GM19043 (cell line): ENCODE data around the gene SHROOM1.

Source experiments
- ATAC-seq: cut with Tn5 transposase; IDR thresholded peaks from one replicate; pipeline ENCODE4 v1.9.1; 2021; ENCODE audit warnings: low read depth; ENCODE audit not compliant: unreplicated experiment

The SHROOM1 gene

GRCh38 chr5:132853323-132853722 lies 22.9 kb upstream of the SHROOM1 start:
- no peak for ATAC-seq

DNA sequence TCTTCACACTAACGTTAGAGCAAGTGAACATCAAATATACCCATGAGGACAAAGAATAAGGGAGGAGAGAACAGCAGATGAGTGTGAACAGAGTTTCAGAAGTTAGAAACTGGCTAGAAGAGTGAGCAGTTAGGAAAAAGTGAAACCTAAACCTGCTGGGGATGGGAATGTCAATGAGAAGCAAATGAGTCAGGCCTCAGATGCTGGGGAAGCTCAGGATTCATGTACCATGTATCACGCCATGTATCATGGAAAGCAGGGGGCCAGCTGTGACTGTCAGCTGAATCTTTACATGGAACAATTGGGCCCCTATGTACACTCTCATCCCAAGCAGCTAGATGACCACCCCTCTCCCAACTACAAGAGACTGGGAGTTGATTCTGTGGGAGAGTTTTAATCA lies 19.6 kb upstream of the SHROOM1 start:
- ATAC-seq: no peak

GRCh38 chr5:132849347-132849746 lies 18.9 kb upstream of the SHROOM1 start:
- ATAC-seq: no peak

- ATAC-seq: no peak
Measured at GRCh38 chr5:132848270-132848669, 17.8 kb upstream of the SHROOM1 start.

- no peak for ATAC-seq
Measured at GRCh38 chr5:132841305-132841704, 10.9 kb upstream of the SHROOM1 start.

DNA sequence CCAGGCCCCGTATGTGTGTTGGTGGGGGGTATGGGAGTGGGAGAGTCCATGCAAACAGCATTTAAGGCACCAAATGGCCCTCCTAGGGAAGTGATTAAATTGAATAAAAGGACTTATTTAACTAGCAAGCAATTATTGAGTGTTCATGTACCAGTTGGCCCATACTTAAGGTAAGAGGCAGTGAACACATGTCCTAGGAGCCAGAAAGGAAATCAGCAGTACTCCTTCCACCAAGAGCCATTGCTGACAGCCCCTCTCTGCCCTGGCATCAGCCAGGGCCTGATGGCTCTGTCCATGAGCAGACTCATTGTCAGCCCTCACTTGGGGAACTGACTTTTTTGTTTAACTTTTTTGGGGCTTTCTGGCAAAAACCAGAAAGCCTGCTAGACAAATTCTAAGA lies 10.4 kb upstream of the SHROOM1 start:
- ATAC-seq: no peak

- ATAC-seq: no peak
Measured at GRCh38 chr5:132840313-132840712, 9.9 kb upstream of the SHROOM1 start.

GRCh38 chr5:132839426-132840301 lies 9.2 kb upstream of the SHROOM1 start:
- ATAC-seq: no peak

DNA sequence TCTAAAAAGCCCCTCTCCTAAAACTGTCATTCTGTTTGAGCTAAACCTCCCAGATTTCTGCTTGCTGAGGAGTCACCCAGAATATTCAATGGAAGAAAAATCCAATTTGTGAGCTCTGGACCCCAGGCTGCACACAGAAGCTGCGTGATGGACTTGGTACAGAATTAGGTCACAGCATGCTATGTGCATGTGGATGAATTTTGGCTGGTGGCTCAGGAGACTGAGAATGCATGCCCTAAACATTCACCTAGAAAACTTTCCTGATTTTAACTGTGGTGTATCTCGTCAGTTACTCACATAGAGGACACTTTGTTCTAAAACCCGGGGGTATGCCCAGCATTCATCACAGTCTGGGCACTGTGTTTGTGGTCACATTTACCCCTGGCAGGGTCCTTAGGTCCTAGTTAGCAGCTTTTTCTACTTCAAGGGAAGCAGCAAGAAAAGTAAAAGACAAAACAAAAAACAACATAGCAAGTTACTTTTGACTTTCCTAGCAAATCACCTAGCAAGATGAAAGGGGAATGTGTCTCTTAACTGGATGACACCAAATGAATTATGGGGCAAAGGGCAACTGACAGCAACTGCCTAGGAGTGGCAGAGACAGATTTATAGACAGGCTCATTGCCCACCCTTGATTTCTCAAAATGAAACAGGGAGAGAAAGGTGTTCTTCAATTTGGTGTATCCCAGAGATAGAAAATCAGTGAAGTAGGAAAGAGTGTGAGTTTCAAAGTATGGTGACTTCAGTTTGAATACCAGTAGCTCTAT lies 8.3 kb upstream of the SHROOM1 start:
- ATAC-seq: no peak

GRCh38 chr5:132837868-132838267 lies 7.4 kb upstream of the SHROOM1 start:
- ATAC-seq: no peak

- no peak for ATAC-seq
Measured at GRCh38 chr5:132836852-132837251, 6.4 kb upstream of the SHROOM1 start.

DNA sequence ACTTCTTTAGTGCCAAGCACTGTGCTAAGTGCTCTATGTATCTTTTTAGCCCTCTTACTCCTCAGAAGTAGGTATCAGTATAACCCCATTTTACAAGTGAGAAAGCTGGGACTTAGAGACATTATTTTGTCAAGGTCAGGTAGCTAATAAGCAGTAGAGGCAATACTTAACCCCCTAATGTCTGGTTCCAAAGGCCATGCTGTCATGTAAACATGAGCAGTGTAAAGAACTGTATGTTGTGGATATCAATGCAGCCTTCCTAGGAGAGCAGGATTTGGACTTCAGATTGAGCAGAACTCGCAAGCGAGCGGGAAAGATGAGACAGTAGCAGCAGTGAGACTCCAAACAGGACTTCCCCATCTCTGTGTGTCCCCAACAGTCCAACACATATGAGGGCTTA lies 3.6 kb upstream of the SHROOM1 start:
- ATAC-seq: no peak

DNA sequence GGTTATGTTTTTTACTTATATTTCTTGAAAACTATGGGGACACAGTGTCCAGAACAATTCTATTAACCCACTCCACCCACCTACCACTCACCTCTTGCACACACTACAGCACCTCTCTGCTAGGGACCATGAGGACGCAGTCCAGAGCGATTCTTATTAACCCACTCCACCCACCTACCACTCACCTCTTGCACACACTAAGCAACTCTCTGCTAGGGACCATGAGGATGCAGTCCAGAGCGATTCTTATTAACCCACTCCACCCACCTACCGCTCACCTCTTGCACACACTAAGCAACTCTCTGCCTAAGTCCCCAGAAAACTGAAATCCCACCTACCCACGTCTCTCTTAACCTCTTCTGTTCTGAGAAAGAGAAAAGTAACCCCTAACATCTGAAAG lies 2.2 kb upstream of the SHROOM1 start:
- ATAC-seq: no peak

DNA sequence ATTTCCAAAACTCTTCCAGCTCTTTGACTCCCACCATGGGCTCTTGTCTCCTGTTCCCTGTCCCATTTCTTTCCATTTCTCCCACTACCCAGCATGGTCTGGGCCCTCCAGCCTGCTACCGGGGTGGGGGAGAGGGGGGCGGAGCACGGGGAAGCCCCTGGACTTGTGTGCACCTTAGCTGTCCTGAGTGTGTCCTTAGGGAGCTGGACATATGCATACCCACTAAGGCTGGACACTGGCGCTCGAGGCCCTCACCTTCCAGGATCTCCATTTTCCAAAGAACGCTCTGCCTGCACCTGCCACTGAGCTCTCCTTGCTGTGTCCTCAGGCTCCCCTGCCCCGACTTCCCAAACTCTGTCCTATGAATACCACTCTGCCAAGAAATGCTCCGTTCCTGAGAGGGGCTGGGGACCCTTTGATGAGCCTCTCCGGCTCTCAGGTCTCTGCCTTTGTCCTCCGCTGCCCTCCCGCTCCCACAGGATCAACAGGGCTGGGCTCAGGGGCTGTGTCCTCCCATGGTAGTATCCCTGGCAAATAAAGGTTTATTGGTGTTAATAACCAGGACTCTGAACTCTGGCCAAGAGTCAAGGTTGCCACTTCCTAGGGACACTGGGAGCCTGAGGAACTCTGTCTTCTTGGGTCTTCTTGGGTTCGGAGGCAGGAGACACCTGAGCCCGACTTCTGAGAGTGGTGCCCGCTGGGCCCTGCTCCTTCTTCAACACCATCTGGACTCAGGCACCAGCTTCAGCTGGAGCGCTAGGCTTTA lies 831 bp upstream of the SHROOM1 start:
- ATAC-seq: no peak

DNA sequence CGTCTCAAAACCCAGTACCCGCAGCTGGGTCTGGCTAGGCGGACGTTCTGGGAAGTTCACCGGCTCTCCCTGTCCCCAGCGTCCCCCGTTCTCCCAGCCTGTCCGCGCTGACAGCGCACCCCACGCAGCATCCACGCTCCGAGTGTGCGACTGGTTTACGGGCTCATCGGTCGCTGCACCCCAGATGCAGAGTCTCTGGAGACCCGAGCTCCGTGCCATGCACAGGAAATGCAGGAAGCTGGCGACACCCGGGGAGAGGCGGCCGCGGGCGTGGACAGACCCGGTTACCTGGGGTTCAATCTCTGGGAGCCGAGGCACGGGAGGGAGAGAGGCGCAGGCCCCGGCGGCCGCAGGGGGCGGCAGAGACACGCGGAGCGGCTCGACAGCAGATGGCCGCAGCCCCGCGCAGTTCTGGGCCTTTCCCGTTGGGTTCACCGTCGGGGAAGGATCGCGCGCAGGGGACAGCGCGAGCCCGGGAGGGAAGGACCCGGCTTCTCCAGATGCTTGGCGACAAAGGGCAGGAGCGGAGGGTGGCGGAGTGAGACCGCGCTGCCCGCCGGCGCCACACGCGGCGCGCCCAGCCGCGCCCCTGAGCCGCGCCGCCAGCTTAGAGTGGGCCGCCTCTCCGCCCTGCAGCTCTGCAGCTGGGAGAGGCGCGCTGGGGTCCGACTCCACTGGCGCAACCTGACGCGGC lies 558 bp downstream of the SHROOM1 start:
- ATAC-seq: peak; percentile 74

DNA sequence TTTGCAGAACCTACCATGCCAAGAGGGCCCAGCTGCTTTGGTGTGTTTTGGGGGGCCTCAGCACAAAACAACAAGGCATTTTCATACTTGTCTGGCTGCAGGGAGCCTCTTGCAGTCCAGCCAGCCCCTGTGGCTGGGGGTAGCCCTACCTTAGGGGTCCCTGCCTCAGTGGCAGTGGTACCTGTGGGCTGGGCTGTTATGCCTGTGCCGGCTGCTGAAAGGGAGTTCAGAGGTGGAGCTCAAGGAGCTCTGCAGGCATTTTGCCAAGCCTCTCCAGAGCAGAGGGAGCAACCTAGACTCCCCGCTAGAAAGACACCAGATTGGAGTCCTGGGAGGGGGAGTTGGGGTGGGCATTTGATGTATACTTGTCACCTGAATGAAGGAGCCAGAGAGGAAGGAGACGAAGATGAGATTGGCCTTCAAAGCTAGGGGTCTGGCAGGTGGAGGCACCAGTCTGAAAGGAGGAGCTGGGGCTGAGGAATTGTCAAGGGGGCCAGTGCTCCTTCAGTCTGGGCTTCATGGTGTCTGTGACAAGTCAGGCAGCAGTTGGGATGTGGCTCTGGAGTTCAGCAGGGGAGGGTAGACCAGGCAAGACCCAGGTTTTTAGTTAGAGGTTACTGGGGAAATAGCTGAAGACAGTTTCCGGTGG lies 1.5 kb downstream of the SHROOM1 start:
- no peak for ATAC-seq

- ATAC-seq: no peak
Measured at GRCh38 chr5:132827943-132828673, 2.3 kb downstream of the SHROOM1 start.

DNA sequence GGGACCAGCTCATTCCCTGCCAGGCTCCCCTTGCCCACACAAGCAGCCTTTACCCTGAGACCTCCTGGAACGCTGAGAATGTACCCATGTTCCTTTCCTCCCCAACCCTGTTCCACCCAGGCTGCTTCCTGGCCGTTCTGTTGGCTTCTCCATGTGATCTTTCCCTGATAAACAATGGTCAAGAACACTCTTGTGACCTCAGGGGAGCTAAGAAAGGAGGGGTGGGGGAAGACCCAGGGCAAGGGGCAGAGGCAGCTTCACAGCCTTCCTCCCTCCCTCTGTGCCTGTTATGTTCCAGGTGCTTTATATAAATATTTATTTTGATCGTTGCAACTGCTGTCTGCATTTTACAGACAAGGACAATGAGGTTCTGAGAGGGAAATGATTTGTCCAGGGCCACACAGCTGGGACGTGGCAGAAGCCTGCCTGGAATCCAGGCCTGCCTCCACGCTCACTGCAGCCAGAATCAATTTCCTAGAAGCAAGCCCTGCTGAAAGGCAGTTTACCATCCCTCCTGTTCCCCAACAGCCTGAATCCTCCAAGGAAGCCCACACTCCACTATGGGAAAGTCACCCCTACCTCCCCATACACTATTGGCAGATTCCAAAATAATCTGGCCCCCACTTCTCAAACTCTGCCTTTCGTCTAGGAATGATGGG lies 3.9 kb downstream of the SHROOM1 start:
- ATAC-seq: no peak

DNA sequence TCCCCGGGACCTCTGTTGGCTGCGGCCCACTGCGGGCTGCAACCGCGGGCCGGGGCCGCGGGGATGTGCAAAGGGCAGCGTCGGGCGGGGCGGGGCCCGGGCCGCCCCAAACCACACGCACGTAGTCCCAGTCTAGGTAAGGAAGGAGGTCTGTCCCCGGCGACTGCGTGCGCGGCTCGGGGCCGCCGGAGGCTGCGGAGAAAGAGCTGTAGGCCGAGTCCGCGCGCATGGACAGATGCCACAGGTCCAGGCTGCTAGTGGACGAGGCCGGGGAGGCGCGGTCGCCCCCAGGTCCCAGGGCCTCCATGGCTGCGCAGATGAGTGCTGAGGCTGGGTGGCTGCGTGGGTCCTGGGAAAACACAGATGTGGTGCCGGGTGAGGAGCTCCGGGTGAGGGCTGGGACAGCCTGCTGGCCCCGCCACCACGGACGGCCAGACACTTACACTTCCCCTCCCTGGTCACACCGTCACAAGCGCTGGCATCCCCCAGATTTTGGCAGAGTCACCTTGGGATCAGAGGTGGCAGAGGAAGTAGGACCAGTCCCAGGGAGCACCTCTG lies 4.5 kb downstream of the SHROOM1 start:
- no peak for ATAC-seq
